ENCODE data around the gene SCAANT1. TPM values are rescaled to one million over a fixed set of nuclear protein-coding genes. Genes with fewer than 3 reads are reported as not detected.

SCAANT1 gene
- total RNA-seq, 1 donor from 2014 or later = not detected

GRCh38 chr3:63922491-63923199, 10.5 kb upstream of the SCAANT1 start:
- Mint-ChIP-seq H3K4me3 (no peak overlapping the region), H3K36me3 (ENCODE audit: low read depth) (peaks cover 64% of the 10 kb centered on the region), H3K4me1 (peaks cover 38% of the 10 kb centered on the region), H3K27me3 (no peaks in the 10 kb centered on the region), H3K9me3 (no peaks in the 10 kb centered on the region), H3K27ac (no peak overlapping the region)
- no peak for DNase-seq
- intact Hi-C loops (cut with micrococcal nuclease) = no loop called here

DNA sequence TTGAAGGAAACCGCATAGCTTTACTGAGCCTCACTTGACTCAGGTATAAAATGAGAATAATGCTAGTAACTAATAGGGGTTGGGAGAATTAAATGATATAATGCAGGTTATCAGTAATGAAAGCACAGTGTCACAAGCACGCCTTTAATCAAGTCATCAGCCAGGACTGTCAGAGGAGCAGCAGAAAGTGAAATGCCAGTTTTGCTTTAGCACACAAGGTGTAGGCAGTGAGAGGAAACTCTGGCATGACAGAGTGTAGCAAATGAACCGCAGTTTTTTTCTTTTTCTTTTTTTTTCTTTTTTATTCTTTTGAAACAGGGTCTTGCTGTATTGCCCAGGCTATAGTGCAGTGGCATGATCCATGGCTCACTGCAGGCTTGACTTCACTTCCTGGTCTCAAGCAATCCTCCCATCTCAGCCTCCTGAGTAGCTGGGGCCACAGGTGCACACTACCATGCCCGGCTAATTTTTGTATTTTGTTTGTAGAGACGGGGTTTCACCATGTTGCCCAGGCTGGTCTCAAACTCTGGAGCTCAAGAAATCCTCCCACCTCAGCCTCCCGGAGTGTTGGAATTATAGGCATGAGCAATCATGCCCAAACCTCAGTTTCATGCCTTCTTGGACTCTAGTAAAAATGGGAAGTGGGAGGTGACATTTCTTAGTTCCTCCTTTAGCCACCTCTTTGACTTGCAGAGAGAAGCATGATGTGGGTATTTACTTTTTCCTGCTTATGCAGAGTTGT, 9.7 kb upstream of the SCAANT1 start:
- Mint-ChIP-seq H3K27me3 (no peaks in the 10 kb centered on the region), H3K36me3 (ENCODE audit: low read depth) (peaks cover 71% of the 10 kb centered on the region), H3K27ac (no peak overlapping the region), H3K4me1 (peaks cover 39% of the 10 kb centered on the region), H3K9me3 (no peaks in the 10 kb centered on the region), H3K4me3 (no peak overlapping the region)
- intact Hi-C loops (cut with micrococcal nuclease) = no loop called here
- DNase-seq = no peak

GRCh38 chr3:63920001-63920400, 7.8 kb upstream of the SCAANT1 start:
- Mint-ChIP-seq H3K4me3 (no peak overlapping the region), H3K36me3 (ENCODE audit: low read depth) (peaks cover 65% of the 10 kb centered on the region), H3K4me1 (peaks cover 37% of the 10 kb centered on the region), H3K27me3 (no peaks in the 10 kb centered on the region), H3K27ac (no peak overlapping the region), H3K9me3 (no peaks in the 10 kb centered on the region)
- no peak for DNase-seq
- intact Hi-C loops (cut with micrococcal nuclease) = no loop called here

DNA sequence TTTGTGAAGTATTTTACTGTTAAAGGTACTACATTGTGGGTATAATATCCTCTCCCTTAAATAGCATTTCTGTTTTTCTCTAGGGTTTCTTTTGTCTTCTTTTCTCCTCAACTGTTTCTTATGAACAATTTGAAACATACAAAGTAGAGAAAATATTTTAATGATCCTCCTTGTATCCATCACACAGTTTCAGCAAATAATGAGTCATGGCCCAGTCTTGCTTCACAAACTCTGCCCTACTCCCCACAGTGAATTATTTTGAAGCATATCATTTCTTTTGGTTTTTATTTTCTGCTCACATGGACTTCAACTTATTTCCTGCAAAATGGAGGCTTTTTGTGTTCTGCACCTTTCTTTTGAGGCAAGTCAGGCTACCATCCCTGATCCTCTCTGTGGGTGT, 6.1 kb upstream of the SCAANT1 start:
- no peaks in the 10 kb centered on the region for H3K9me3 Mint-ChIP-seq
- peak overlapping the region; percentile 16 for H3K27ac Mint-ChIP-seq
- peaks cover 42% of the 10 kb centered on the region for H3K4me1 Mint-ChIP-seq
- no peak for DNase-seq
- peaks cover 63% of the 10 kb centered on the region for H3K36me3 Mint-ChIP-seq (ENCODE audit: low read depth)
- H3K27me3 Mint-ChIP-seq = no peaks in the 10 kb centered on the region
- intact Hi-C loops (cut with micrococcal nuclease) = no loop called here
- no peak overlapping the region for H3K4me3 Mint-ChIP-seq

GRCh38 chr3:63914312-63914711, 2.1 kb upstream of the SCAANT1 start:
- H3K36me3 Mint-ChIP-seq (ENCODE audit: low read depth) = peaks cover 50% of the 10 kb centered on the region
- no peak for DNase-seq
- no peaks in the 10 kb centered on the region for H3K27me3 Mint-ChIP-seq
- H3K27ac Mint-ChIP-seq = no peak overlapping the region
- intact Hi-C loops (cut with micrococcal nuclease) = no loop called here
- H3K4me1 Mint-ChIP-seq = peaks cover 48% of the 10 kb centered on the region
- no peaks in the 10 kb centered on the region for H3K9me3 Mint-ChIP-seq
- peak overlapping the region; percentile 92 for H3K4me3 Mint-ChIP-seq

DNA sequence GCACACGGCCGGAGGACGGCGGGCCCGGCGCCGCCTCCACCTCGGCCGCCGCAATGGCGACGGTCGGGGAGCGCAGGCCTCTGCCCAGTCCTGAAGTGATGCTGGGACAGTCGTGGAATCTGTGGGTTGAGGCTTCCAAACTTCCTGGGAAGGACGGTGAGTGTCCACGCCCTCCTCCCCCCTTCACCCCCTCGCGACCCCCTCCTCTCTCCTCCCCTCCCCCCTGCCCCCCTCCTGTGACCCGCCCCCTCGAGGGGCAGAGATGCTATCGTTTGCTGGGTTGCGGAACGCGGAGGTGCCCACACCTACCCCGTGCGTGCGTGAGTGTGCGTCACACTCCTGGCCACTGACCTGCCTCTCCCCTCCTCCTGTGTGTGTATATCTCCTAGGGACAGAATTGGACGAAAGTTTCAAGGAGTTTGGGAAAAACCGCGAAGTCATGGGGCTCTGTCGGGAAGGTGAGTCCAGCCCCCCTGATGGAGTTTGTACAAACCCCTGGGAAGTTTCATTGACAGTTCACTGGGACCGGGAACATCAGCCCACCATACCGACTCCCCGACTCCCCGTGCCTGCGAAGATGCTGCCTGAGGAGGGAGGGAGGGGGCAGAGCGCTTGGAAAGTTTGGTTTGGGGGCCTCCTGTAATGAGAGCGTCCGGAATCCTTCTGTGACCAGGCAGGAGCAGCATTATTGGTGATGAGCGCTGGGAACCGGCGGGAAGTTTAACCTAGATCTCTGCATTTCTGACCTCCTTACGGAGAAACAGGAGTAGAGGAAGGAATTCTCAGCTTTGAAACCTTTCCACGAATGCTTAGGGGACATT, 795 bp upstream of the SCAANT1 start:
- peak overlapping the region; percentile 92 for H3K4me3 Mint-ChIP-seq
- H3K4me1 Mint-ChIP-seq = peaks cover 47% of the 10 kb centered on the region
- intact Hi-C loops (cut with micrococcal nuclease) = loop anchor here (1.0 kb wide), 1 partner anchor 110 kb away; the partner anchor contains the start of gene PSMD6

GRCh38 chr3:63911509-63911872, 692 bp downstream of the SCAANT1 start:
- no peaks in the 10 kb centered on the region for H3K9me3 Mint-ChIP-seq
- peaks cover 37% of the 10 kb centered on the region for H3K4me1 Mint-ChIP-seq
- H3K4me3 Mint-ChIP-seq = peak overlapping the region; percentile 90
- H3K27me3 Mint-ChIP-seq = no peaks in the 10 kb centered on the region
- peak overlapping the region; percentile 94 for H3K27ac Mint-ChIP-seq
- H3K36me3 Mint-ChIP-seq (ENCODE audit: low read depth) = peaks cover 22% of the 10 kb centered on the region
- intact Hi-C loops (cut with micrococcal nuclease) = loop anchor here (1.0 kb wide), 3 partner anchors 11 to 56 kb away; no protein-coding TSS in a partner anchor
- no peak for DNase-seq

More for the DNA sequence above, 795 bp upstream of the SCAANT1 start:
- no peaks in the 10 kb centered on the region for H3K9me3 Mint-ChIP-seq
- H3K36me3 Mint-ChIP-seq (ENCODE audit: low read depth) = peaks cover 37% of the 10 kb centered on the region
- H3K27ac Mint-ChIP-seq = peak overlapping the region; percentile 93
- H3K27me3 Mint-ChIP-seq = no peaks in the 10 kb centered on the region
- peak; percentile 82 for DNase-seq

DNA sequence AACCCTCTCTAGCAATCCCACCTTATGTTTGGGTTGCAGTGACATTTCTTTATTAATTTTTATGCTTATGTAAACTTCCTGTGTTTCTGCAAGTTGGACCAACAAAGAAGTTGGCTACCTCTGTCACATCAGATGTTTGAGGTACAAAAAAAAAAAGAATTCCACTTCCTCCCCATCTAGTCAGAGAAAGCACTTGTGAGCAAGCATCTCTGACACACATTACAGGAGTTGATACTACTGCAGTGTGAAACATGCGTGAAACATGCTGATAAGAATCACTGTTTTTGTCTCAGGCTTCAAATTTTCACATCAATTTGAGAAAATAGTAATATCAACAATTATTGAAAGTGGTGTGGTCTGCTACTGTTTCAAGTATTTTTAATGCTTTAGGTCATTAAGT, 1.3 kb downstream of the SCAANT1 start:
- DNase-seq = peak; percentile 73

GRCh38 chr3:63910001-63910400, 2.2 kb downstream of the SCAANT1 start:
- no peaks in the 10 kb centered on the region for H3K27me3 Mint-ChIP-seq
- H3K36me3 Mint-ChIP-seq (ENCODE audit: low read depth) = peaks cover 21% of the 10 kb centered on the region
- DNase-seq = no peak
- H3K27ac Mint-ChIP-seq = no peak overlapping the region
- H3K4me3 Mint-ChIP-seq = no peak overlapping the region
- no peaks in the 10 kb centered on the region for H3K9me3 Mint-ChIP-seq
- intact Hi-C loops (cut with micrococcal nuclease) = no loop called here
- H3K4me1 Mint-ChIP-seq = peaks cover 34% of the 10 kb centered on the region

More for the DNA sequence above, 1.3 kb downstream of the SCAANT1 start:
- Mint-ChIP-seq H3K27ac (peak overlapping the region; percentile 94), H3K9me3 (no peaks in the 10 kb centered on the region), H3K27me3 (no peaks in the 10 kb centered on the region), H3K36me3 (ENCODE audit: low read depth) (peaks cover 21% of the 10 kb centered on the region), H3K4me3 (peak overlapping the region; percentile 90), H3K4me1 (peaks cover 34% of the 10 kb centered on the region)
- intact Hi-C loops (cut with micrococcal nuclease) = loop anchor here (1.0 kb wide), 3 partner anchors 11 to 56 kb away; no protein-coding TSS in a partner anchor

DNA sequence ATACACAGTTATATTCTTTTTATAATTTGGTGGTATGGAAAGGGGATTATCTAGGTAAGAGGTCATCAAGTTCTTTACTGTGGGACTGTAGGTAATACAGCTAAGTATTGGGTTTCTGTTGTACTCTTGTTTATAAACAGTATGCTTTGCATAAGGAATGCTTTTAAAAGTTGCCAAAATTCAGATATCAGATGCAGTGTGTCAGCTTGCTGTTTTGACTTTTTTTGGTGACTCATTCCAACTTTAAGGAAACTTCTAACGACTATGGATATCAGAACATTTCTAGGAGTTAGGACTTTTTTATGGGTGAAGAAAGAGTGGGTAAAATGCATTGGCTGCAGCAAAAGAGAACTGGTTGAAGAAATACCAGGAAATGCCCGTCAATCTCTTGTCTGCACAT, 2.8 kb downstream of the SCAANT1 start:
- H3K9me3 Mint-ChIP-seq = no peaks in the 10 kb centered on the region
- DNase-seq = no peak
- no peak overlapping the region for H3K4me3 Mint-ChIP-seq
- intact Hi-C loops (cut with micrococcal nuclease) = no loop called here
- peaks cover 20% of the 10 kb centered on the region for H3K36me3 Mint-ChIP-seq (ENCODE audit: low read depth)
- H3K27ac Mint-ChIP-seq = no peak overlapping the region
- H3K27me3 Mint-ChIP-seq = no peaks in the 10 kb centered on the region
- H3K4me1 Mint-ChIP-seq = peaks cover 33% of the 10 kb centered on the region

DNA sequence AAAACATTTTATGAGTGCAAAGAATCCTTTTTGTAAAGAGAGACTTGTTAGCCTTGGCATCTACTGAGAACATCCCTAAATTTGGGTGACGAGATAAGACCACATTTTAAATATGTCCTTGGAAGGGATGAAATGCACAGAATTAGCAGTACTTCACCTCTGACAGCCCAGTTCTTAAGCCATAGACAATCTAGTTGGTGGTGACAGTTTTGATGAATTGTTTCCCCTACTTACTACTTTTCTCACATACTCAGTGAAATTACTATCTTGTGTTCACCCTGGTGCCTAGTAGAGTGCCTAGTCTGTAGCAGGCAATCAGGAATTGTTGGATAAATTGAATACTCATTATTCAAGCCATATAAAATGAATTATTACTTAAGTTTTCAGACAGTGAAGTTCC, 3.4 kb downstream of the SCAANT1 start:
- peaks cover 15% of the 10 kb centered on the region for H3K36me3 Mint-ChIP-seq (ENCODE audit: low read depth)
- no peak for DNase-seq
- H3K9me3 Mint-ChIP-seq = no peaks in the 10 kb centered on the region
- no peaks in the 10 kb centered on the region for H3K27me3 Mint-ChIP-seq
- no peak overlapping the region for H3K27ac Mint-ChIP-seq
- peaks cover 29% of the 10 kb centered on the region for H3K4me1 Mint-ChIP-seq
- no peak overlapping the region for H3K4me3 Mint-ChIP-seq
- intact Hi-C loops (cut with micrococcal nuclease) = no loop called here

GRCh38 chr3:63908081-63908736, 4.0 kb downstream of the SCAANT1 start:
- intact Hi-C loops (cut with micrococcal nuclease) = no loop called here
- H3K27me3 Mint-ChIP-seq = no peaks in the 10 kb centered on the region

More at GRCh38 chr3:63908081-63908736, 4.0 kb downstream of the SCAANT1 start:
- no peak for DNase-seq
- Mint-ChIP-seq H3K4me1 (peaks cover 23% of the 10 kb centered on the region), H3K9me3 (no peaks in the 10 kb centered on the region), H3K4me3 (no peak overlapping the region), H3K27ac (no peak overlapping the region), H3K36me3 (ENCODE audit: low read depth) (peaks cover 12% of the 10 kb centered on the region)
